Measurements from ENCODE around the gene SPRR2D. TPM values are rescaled to one million over a fixed set of nuclear protein-coding genes. Genes with fewer than 3 reads are reported as not detected.
"Not testable (repeated sequence)": the region's sequence is repeated elsewhere in the genome, so short reads cannot be mapped to it uniquely, and the experiment has no call there.

Gene SPRR2D
- total and polyA plus RNA-seq, 3 donors from 2014 or later, result 0.56 to 0.74 TPM; not detected in 1

- Histone ChIP-seq H3K4me1 (no peaks in the 10 kb centered on the region), H3K9me3 (no peaks in the 10 kb centered on the region), H3K4me3 (no peak overlapping the region), H3K36me3 (ENCODE audit: low read depth, missing control alignments) (no peaks in the 10 kb centered on the region), H3K27me3 (no peaks in the 10 kb centered on the region), H3K27ac (no peak overlapping the region)
- TF ChIP-seq, protein P1, sequence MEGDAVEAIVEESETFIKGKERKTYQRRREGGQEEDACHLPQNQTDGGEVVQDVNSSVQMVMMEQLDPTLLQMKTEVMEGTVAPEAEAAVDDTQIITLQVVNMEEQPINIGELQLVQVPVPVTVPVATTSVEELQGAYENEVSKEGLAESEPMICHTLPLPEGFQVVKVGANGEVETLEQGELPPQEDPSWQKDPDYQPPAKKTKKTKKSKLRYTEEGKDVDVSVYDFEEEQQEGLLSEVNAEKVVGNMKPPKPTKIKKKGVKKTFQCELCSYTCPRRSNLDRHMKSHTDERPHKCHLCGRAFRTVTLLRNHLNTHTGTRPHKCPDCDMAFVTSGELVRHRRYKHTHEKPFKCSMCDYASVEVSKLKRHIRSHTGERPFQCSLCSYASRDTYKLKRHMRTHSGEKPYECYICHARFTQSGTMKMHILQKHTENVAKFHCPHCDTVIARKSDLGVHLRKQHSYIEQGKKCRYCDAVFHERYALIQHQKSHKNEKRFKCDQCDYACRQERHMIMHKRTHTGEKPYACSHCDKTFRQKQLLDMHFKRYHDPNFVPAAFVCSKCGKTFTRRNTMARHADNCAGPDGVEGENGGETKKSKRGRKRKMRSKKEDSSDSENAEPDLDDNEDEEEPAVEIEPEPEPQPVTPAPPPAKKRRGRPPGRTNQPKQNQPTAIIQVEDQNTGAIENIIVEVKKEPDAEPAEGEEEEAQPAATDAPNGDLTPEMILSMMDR (IDR thresholded peaks at IDR 0.05), result no peak
- no peak for TF ChIP-seq POLR2A (IDR thresholded peaks at IDR 0.05)
- no peak for DNase-seq
- 90 to 95% methylated on average over 7 of the region's 7 CpGs for WGBS, 2 donors
- intact Hi-C loops (cut with DNase I; ENCODE audit: low total_unique reads), result no loop called here
These were observed 17.8 kb downstream of the SPRR2D start for GRCh38 chr1:153023109-153023508.

- intact Hi-C loops (cut with DNase I; ENCODE audit: low total_unique reads), result not testable (repeated sequence)
These were observed 18.6 kb downstream of the SPRR2D start for GRCh38 chr1:153022340-153022739.

GRCh38 chr1:153021829-153022228 is 19.1 kb downstream of the SPRR2D start:
- not testable (repeated sequence) for H3K9me3 ChIP-seq

More at GRCh38 chr1:153022340-153022739, 18.6 kb downstream of the SPRR2D start:
- 56 to 67% methylated on average over 9 of the region's 9 CpGs for WGBS, 2 donors
- H3K4me3 ChIP-seq; H3K4me1 ChIP-seq; H3K27ac ChIP-seq; H3K27me3 ChIP-seq; H3K9me3 ChIP-seq; DNase-seq; H3K36me3 ChIP-seq (ENCODE audit: low read depth, missing control alignments): not testable (repeated sequence)

DNA sequence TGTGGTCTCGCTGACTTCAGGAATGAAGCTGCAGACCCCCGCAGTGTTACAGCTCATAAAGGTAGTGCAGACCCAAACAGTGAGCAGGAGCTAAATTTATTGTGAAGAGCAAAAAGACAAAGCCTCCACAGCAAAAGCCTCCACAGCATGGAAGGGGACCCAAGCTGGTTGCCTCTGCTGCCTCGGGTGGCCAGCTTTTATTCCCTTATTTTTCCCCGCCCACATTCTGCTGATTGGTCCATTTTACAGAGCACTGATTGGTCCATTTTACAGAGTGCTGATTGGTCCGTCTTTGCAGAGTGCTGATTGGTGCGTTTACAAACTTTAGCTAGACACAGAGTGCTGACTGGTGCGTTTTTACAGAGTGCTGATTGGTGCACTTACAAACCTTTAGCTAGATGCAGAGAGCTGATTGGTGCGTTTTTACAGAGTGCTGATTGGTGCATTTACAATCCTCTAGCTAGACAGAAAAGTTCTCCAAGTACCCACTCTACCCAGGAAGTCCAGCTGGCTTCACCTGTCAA is 29.6 kb downstream of the SPRR2D start:
- H3K27me3 ChIP-seq; H3K9me3 ChIP-seq; H3K36me3 ChIP-seq (ENCODE audit: low read depth, missing control alignments); H3K27ac ChIP-seq; H3K4me1 ChIP-seq; intact Hi-C loops (cut with DNase I; ENCODE audit: low total_unique reads); H3K4me3 ChIP-seq: not testable (repeated sequence)
- peak; percentile 29 for DNase-seq
- WGBS, 2 donors, result 73 to 83% methylated on average over 8 of the region's 8 CpGs

More at GRCh38 chr1:153021829-153022228, 19.1 kb downstream of the SPRR2D start:
- WGBS, 2 donors, result 29 to 34% methylated on average over 2 of the region's 2 CpGs
- H3K36me3 ChIP-seq (ENCODE audit: low read depth, missing control alignments); H3K27me3 ChIP-seq; H3K27ac ChIP-seq; H3K4me3 ChIP-seq; H3K4me1 ChIP-seq; DNase-seq; intact Hi-C loops (cut with DNase I; ENCODE audit: low total_unique reads): not testable (repeated sequence)

DNA sequence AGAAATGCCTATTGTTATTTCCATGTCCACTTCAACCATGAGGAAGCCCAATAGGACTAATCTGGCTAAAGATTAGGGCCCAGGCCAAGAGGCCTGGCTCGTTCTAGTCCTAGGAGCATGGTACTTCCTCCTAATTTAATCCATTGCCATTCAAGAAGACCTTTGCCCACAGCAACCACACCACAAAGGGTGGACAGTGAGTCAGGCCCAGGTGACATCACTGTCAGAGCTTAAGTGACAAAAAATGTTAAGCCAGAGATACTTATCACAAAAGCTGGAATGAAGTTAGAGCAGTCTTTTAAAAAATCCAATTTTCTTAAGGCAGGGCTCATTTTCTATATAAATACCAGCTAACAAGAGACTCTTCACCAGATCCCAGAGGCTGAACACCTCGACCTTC is 39.5 kb downstream of the SPRR2D start, which contains the start of gene SPRR3:
SPRR3 (plus strand) TSS at position 368 of the 400 bp plus-strand sequence. CDS start 1,272 bp downstream, outside the sequence.
- H3K9me3 ChIP-seq, result no peaks in the 10 kb centered on the region
- intact Hi-C loops (cut with DNase I; ENCODE audit: low total_unique reads), result no loop called here
- TF ChIP-seq POLR2A (IDR thresholded peaks at IDR 0.05), result no peak
- TF ChIP-seq, protein P1 (IDR thresholded peaks at IDR 0.05), result no peak
- DNase-seq, result no peak
- H3K27me3 ChIP-seq, result no peaks in the 10 kb centered on the region
- no peaks in the 10 kb centered on the region for H3K36me3 ChIP-seq (ENCODE audit: low read depth, missing control alignments)
- WGBS, 2 donors, result 81 to 84% methylated on average over 2 of the region's 2 CpGs
- no peak within 1 kb of the TSS for H3K27ac ChIP-seq
- H3K4me1 ChIP-seq, result no peaks in the 10 kb centered on the region
- H3K4me3 ChIP-seq, result no peak within 1 kb of the TSS

DNA sequence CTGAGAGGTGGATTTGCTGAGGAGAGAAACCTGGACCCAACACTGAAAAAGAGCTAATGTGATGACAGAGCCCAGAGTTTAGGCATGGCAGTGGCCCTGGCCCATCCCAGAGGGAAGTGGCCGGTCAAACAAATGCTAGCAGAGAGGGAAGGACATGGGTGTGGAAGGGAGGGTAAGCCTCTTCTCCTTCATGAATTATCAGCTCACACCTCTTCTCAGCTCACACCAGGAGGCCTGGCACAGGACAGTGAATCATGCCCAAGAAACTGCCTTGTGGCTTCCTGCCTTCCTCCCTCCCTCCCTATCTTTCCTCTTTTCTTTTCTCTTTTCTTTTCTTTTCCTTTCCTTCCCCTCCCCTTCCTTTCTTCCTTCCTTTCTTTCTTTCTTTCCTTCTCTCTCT is 40.6 kb downstream of the SPRR2D start:
- Histone ChIP-seq H3K4me1 (no peaks in the 10 kb centered on the region), H3K9me3 (no peaks in the 10 kb centered on the region), H3K27ac (no peak overlapping the region), H3K27me3 (no peaks in the 10 kb centered on the region), H3K36me3 (ENCODE audit: low read depth, missing control alignments) (no peaks in the 10 kb centered on the region), H3K4me3 (no peak overlapping the region)
- intact Hi-C loops (cut with DNase I; ENCODE audit: low total_unique reads), result no loop called here
- 97 to 100% methylated on average over 1 of the region's 1 CpG for WGBS, 2 donors
- DNase-seq, result no peak
- TF ChIP-seq, protein P1 (IDR thresholded peaks at IDR 0.05), result no peak
- no peak for TF ChIP-seq POLR2A (IDR thresholded peaks at IDR 0.05)

All from testis (tissue), 3 donors.